Measurements from ENCODE around the gene CACNA2D2. TPM values are rescaled to one million over a fixed set of nuclear protein-coding genes. Genes with fewer than 3 reads are reported as not detected.
A peak's percentile ranks its signal among the peaks of the same experiment; 100 is the strongest.

Gene CACNA2D2
- total RNA-seq, 1 experiment from 2014 or later = 0.59 TPM

GRCh38 chr3:50550079-50550736, 46.8 kb upstream of the CACNA2D2 start:
- intact Hi-C loops (cut with micrococcal nuclease; ENCODE audit: unreplicated experiment) (loop anchor here (2.0 kb wide), 1 partner anchor 203 kb away; no protein-coding TSS in a partner anchor), in situ Hi-C loops (cut with HindIII; ENCODE audit: low pct_unique_long_range_greater_than_20kb, low sequenced_read_pairs) (no loop called here)
- no peaks in the 10 kb centered on the region for H3K4me1 ChIP-seq (ENCODE audit: control insufficient read depth, insufficient read depth, low read length)
- H3K27ac ChIP-seq (ENCODE audit: low read length) = no peak overlapping the region
- ATAC-seq = peak; percentile 70
- DNase-seq (ENCODE audit: low read depth, low spot score) = no peak
- CTCF ChIA-PET = no interaction called here
- H3K4me3 ChIP-seq (ENCODE audit: low read depth in 2 of 2, low read length in 2 of 2) = no peak overlapping the region
- no peaks in the 10 kb centered on the region for H3K36me3 ChIP-seq (ENCODE audit: control insufficient read depth, insufficient read depth, low read length)
- POLR2A ChIA-PET = no interaction called here
- no TSS peak for BruUV-seq (replicated peaks)
- TF ChIP-seq TCF7L2 (IDR thresholded peaks at IDR 0.05; ENCODE audit: low read depth, low read length) (no peak), CTCF (IDR thresholded peaks at IDR 0.05) (peak; percentile 80)
- no peaks in the 10 kb centered on the region for H3K27me3 ChIP-seq (ENCODE audit: control insufficient read depth, insufficient read depth, low read length)
- no peaks in the 10 kb centered on the region for H3K9me3 ChIP-seq (ENCODE audit: control insufficient read depth, insufficient read depth, low read depth, low read length)

- no peak for DNase-seq (ENCODE audit: low read depth, low spot score)
- no peak overlapping the region for H3K27ac ChIP-seq (ENCODE audit: low read length)
- intact Hi-C loops (cut with micrococcal nuclease; ENCODE audit: unreplicated experiment) = loop anchor here (10.0 kb wide), 1 partner anchor 174 kb away; no protein-coding TSS in a partner anchor
- H3K4me1 ChIP-seq (ENCODE audit: control insufficient read depth, insufficient read depth, low read length) = no peaks in the 10 kb centered on the region
- H3K9me3 ChIP-seq (ENCODE audit: control insufficient read depth, insufficient read depth, low read depth, low read length) = no peaks in the 10 kb centered on the region
- H3K36me3 ChIP-seq (ENCODE audit: control insufficient read depth, insufficient read depth, low read length) = no peaks in the 10 kb centered on the region
- H3K4me3 ChIP-seq (ENCODE audit: low read depth in 2 of 2, low read length in 2 of 2) = no peak overlapping the region
- CTCF ChIA-PET = interaction anchor here (0.5 kb wide), 1 partner anchor 20 kb away, joined by 3 read pairs; the partner anchor contains the start of gene HEMK1
- TF ChIP-seq SIN3A (IDR thresholded peaks at IDR 0.05; ENCODE audit: borderline replicate concordance, insufficient read depth, low read depth, low read length) = no peak
- H3K27me3 ChIP-seq (ENCODE audit: control insufficient read depth, insufficient read depth, low read length) = no peaks in the 10 kb centered on the region
- no peak for ATAC-seq
- POLR2A ChIA-PET = no interaction called here
- in situ Hi-C loops (cut with HindIII; ENCODE audit: low pct_unique_long_range_greater_than_20kb, low sequenced_read_pairs) = no loop called here
- no TSS peak for BruUV-seq (replicated peaks)
Measured at GRCh38 chr3:50549226-50549625, 45.8 kb upstream of the CACNA2D2 start.

- no peaks in the 10 kb centered on the region for H3K27me3 ChIP-seq (ENCODE audit: control insufficient read depth, insufficient read depth, low read length)
- DNase-seq (ENCODE audit: low read depth, low spot score) = no peak
- POLR2A ChIA-PET = no interaction called here
- in situ Hi-C loops (cut with HindIII; ENCODE audit: low pct_unique_long_range_greater_than_20kb, low sequenced_read_pairs) (no loop called here), intact Hi-C loops (cut with micrococcal nuclease; ENCODE audit: unreplicated experiment) (loop anchor here (10.0 kb wide), 1 partner anchor 171 kb away; no protein-coding TSS in a partner anchor)
- no peak overlapping the region for H3K27ac ChIP-seq (ENCODE audit: low read length)
- no peak overlapping the region for H3K4me3 ChIP-seq (ENCODE audit: low read depth in 2 of 2, low read length in 2 of 2)
- H3K36me3 ChIP-seq (ENCODE audit: control insufficient read depth, insufficient read depth, low read length) = no peaks in the 10 kb centered on the region
- no TSS peak for BruUV-seq (replicated peaks)
- CTCF ChIA-PET = no interaction called here
- ATAC-seq = no peak
- no peaks in the 10 kb centered on the region for H3K4me1 ChIP-seq (ENCODE audit: control insufficient read depth, insufficient read depth, low read length)
- H3K9me3 ChIP-seq (ENCODE audit: control insufficient read depth, insufficient read depth, low read depth, low read length) = no peaks in the 10 kb centered on the region
- TF ChIP-seq CTCF (IDR thresholded peaks at IDR 0.05) (no peak), SIN3A (IDR thresholded peaks at IDR 0.05; ENCODE audit: borderline replicate concordance, insufficient read depth, low read depth, low read length) (no peak), REST (IDR thresholded peaks at IDR 0.05; ENCODE audit: insufficient read depth in 1 of 2, low read depth in 2 of 2, low read length in 1 of 2) (no peak), POLR2AphosphoS5 (IDR thresholded peaks at IDR 0.05; ENCODE audit: low read depth, low read length) (no peak), TCF7L2 (IDR thresholded peaks at IDR 0.05; ENCODE audit: low read depth, low read length) (no peak)
Measured at GRCh38 chr3:50545781-50546180, 42.3 kb upstream of the CACNA2D2 start.
